GM12801 (cell line): ENCODE data around the gene PLXDC2.

Experiments used
- CTCF ChIP-seq: IDR thresholded peaks from one replicate; pipeline ENCODE4 v1.5.1; 2011; ENCODE audit warnings: control low read depth; ENCODE audit not compliant: insufficient read length; ENCODE audit errors: extremely low read depth

The PLXDC2 gene

GRCh38 chr10:20228729-20229128 is 412.5 kb downstream of the PLXDC2 start:
- TF ChIP-seq CTCF: no peak

- TF ChIP-seq CTCF: no peak
These were observed 416.0 kb downstream of the PLXDC2 start for GRCh38 chr10:20232079-20232705.

GRCh38 chr10:20233423-20233822 is 417.2 kb downstream of the PLXDC2 start:
- no peak for TF ChIP-seq CTCF

- no peak for TF ChIP-seq CTCF
These were observed 418.3 kb downstream of the PLXDC2 start for GRCh38 chr10:20234579-20234978.

GRCh38 chr10:20237091-20237570 is 420.9 kb downstream of the PLXDC2 start:
- TF ChIP-seq CTCF: no peak

GRCh38 chr10:20237586-20237985 is 421.4 kb downstream of the PLXDC2 start:
- no peak for TF ChIP-seq CTCF

GRCh38 chr10:20240643-20241042 is 424.4 kb downstream of the PLXDC2 start:
- TF ChIP-seq CTCF: no peak

GRCh38 chr10:20247454-20247853 is 431.2 kb downstream of the PLXDC2 start:
- no peak for TF ChIP-seq CTCF
